ENCODE data around the gene CDKAL1.

GRCh38 chr6:20741490-20741889 lies 207.2 kb downstream of the CDKAL1 start:
- TF ChIP-seq YY1 (IDR thresholded peaks at IDR 0.05; ENCODE audit: insufficient read depth, insufficient read length) (no peak), ZNF274 (IDR thresholded peaks at IDR 0.05; ENCODE audit: low read depth, low read length) (no peak)
